Ecto neural progenitor cell (in vitro differentiated cells): ENCODE data around the gene CHN1.

Experiments used
- DNase-seq: peaks from one replicate; pipeline ENCODE4 v3.0.0-alpha.2; 2018; ENCODE audit warnings: low spot score

CHN1 gene

GRCh38 chr2:174924061-174924693, 81.0 kb downstream of the CHN1 start:
- DNase-seq = no peak

- DNase-seq = no peak
Measured at GRCh38 chr2:174919947-174920595, 85.1 kb downstream of the CHN1 start.

GRCh38 chr2:174918886-174919526, 86.2 kb downstream of the CHN1 start:
- no peak for DNase-seq

- DNase-seq = no peak
Measured at GRCh38 chr2:174916270-174916930, 88.8 kb downstream of the CHN1 start.

- DNase-seq = no peak
Measured at GRCh38 chr2:174914853-174915760, 90.1 kb downstream of the CHN1 start.

GRCh38 chr2:174908284-174908683, 96.9 kb downstream of the CHN1 start:
- no peak for DNase-seq

- no peak for DNase-seq
Measured at GRCh38 chr2:174903264-174903556, 102.0 kb downstream of the CHN1 start.

GRCh38 chr2:174902506-174903263, 102.5 kb downstream of the CHN1 start:
- no peak for DNase-seq

- DNase-seq = peak; percentile 48
Measured at GRCh38 chr2:174901075-174901474, 104.1 kb downstream of the CHN1 start.

- DNase-seq = no peak
Measured at GRCh38 chr2:174897286-174897685, 107.9 kb downstream of the CHN1 start.

- no peak for DNase-seq
Measured at GRCh38 chr2:174893018-174893417, 112.2 kb downstream of the CHN1 start.

GRCh38 chr2:174892546-174892945, 112.6 kb downstream of the CHN1 start:
- DNase-seq = no peak

- DNase-seq = no peak
Measured at GRCh38 chr2:174888646-174889271, 116.4 kb downstream of the CHN1 start.

GRCh38 chr2:174888146-174888545, 117.0 kb downstream of the CHN1 start:
- DNase-seq = no peak

- DNase-seq = no peak
Measured at GRCh38 chr2:174882416-174882815, 122.8 kb downstream of the CHN1 start.

GRCh38 chr2:174881678-174882077, 123.5 kb downstream of the CHN1 start:
- DNase-seq = no peak

GRCh38 chr2:174878537-174879147, 126.5 kb downstream of the CHN1 start:
- no peak for DNase-seq

- no peak for DNase-seq
Measured at GRCh38 chr2:174877751-174878150, 127.4 kb downstream of the CHN1 start.

GRCh38 chr2:174877301-174877700, 127.9 kb downstream of the CHN1 start:
- no peak for DNase-seq

GRCh38 chr2:174874085-174874484, 131.1 kb downstream of the CHN1 start:
- DNase-seq = no peak
